ENCODE data around the gene SPSB2.

Gene SPSB2

DNA sequence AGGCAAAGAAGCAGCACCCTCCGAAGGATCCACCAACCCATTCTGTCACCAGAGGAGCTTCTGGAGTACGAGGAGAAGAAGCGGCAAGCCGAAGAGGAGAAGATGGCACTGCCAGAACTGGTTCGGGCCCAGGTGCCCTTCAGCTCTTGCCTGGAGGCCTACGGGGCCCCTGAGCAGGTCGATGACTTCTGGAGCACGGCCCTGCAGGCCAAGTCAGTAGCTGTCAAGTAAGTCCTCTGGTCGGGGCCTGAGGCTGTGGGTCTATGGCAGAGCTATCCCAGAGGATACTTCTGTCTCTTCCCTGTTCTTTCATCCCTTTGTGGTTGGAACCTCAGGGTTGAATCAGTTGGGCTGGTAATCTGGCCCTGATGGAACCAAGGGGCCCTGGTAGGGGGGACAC lies 11.7 kb downstream of the SPSB2 start:
- no peak for TF ChIP-seq POLR2AphosphoS5 (IDR thresholded peaks at IDR 0.05; ENCODE audit: borderline replicate concordance, low read depth, low read length)
- no peak for DNase-seq (ENCODE audit: low read depth, low spot score)
- H3K9ac ChIP-seq (ENCODE audit: insufficient read length): no peak overlapping the region
- H3K36me3 ChIP-seq (ENCODE audit: insufficient read depth, low read length): peaks cover 77% of the 10 kb centered on the region
- no peaks in the 10 kb centered on the region for H3K9me3 ChIP-seq (ENCODE audit: low read depth, low read length)
- H3K27ac ChIP-seq: no peak overlapping the region
- no peak overlapping the region for H3K4me3 ChIP-seq

DNA sequence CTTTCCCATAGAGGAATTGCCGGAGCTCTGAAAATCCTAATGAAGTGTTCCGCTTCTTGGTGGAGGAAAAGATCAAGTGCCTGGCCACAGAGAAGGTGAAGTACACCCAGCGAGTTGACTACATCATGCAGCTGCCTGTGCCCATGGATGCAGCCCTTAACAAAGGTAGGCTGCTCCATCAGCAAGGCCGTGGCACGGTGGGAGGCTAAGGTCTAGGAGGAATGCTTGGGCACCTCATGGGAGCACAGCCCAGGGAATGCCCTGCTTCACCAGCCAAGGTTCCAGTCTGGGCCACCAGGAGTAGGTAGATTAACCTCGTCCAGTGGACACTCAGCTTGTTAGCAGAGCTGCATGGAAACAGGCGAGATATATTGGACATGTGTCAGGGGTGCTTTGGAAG lies 12.2 kb downstream of the SPSB2 start:
- Histone ChIP-seq H3K4me3 (no peak overlapping the region), H3K36me3 (ENCODE audit: insufficient read depth, low read length) (peaks cover 82% of the 10 kb centered on the region), H3K9ac (ENCODE audit: insufficient read length) (no peak overlapping the region), H3K9me3 (ENCODE audit: low read depth, low read length) (no peaks in the 10 kb centered on the region), H3K27ac (no peak overlapping the region)
- no peak for DNase-seq (ENCODE audit: low read depth, low spot score)
- TF ChIP-seq EZH2 (IDR thresholded peaks at IDR 0.05) (no peak), POLR2AphosphoS5 (IDR thresholded peaks at IDR 0.05; ENCODE audit: borderline replicate concordance, low read depth, low read length) (no peak), FOXP2 (optimal IDR thresholded peaks at IDR 0.05; ENCODE audit: control extremely low read depth, extremely low read length, insufficient read depth) (no peak)

- TF ChIP-seq POLR2AphosphoS5 (IDR thresholded peaks at IDR 0.05; ENCODE audit: borderline replicate concordance, low read depth, low read length) (no peak), EZH2 (IDR thresholded peaks at IDR 0.05) (no peak), FOXP2 (optimal IDR thresholded peaks at IDR 0.05; ENCODE audit: control extremely low read depth, extremely low read length, insufficient read depth) (no peak)
- Histone ChIP-seq H3K36me3 (ENCODE audit: insufficient read depth, low read length) (peaks cover 90% of the 10 kb centered on the region), H3K9me3 (ENCODE audit: low read depth, low read length) (no peaks in the 10 kb centered on the region), H3K4me3 (no peak overlapping the region), H3K9ac (ENCODE audit: insufficient read length) (no peak overlapping the region), H3K27ac (no peak overlapping the region)
- DNase-seq (ENCODE audit: low read depth, low spot score): no peak
These were observed 13.0 kb downstream of the SPSB2 start for GRCh38 chr12:6860116-6860515.

DNA sequence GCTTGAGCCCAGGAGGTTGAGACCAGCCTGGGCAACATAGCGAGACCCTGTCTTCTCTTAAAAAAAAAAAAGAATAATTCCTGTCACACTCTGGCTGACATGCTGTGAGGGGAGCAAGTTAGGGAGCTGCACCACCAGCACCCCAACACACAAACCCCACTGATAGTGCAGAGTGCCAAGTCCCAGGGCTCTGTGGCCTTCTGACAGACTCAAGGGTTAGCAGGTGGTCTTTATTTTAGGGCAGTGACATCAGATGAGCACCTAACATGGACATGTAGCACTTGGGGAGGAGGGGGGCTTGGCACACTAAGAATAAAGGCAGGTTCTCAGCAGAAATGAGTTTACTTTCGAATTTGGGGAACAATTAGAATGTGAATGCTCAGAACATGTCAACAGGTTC lies 14.3 kb downstream of the SPSB2 start:
- TF ChIP-seq POLR2AphosphoS5 (IDR thresholded peaks at IDR 0.05; ENCODE audit: borderline replicate concordance, low read depth, low read length): no peak
- TF ChIP-seq FOXP2 (optimal IDR thresholded peaks at IDR 0.05; ENCODE audit: control extremely low read depth, extremely low read length, insufficient read depth): no peak
- TF ChIP-seq EZH2 (IDR thresholded peaks at IDR 0.05): no peak
- no peak for DNase-seq (ENCODE audit: low read depth, low spot score)
- Histone ChIP-seq H3K4me3 (no peak overlapping the region), H3K9me3 (ENCODE audit: low read depth, low read length) (no peaks in the 10 kb centered on the region), H3K27ac (no peak overlapping the region), H3K36me3 (ENCODE audit: insufficient read depth, low read length) (peaks cover 84% of the 10 kb centered on the region), H3K9ac (ENCODE audit: insufficient read length) (no peak overlapping the region)

DNA sequence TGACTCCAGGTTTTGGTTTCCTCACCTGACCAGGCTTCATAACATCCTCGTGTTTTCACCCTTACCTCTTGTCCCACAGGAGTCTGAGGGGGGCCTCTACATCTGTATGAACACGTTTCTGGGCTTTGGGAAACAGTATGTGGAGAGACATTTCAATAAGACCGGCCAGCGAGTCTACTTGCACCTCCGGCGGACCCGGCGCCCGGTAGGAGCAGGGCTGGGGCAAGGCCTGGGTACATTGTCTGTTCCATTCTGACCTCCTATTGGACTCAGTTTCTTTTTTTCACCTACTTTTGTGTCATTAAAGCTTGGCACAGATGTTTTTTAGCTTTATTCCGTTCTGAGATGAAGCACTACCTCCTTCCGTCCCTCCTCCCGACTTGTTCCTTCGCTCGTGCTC lies 17.8 kb downstream of the SPSB2 start:
- Histone ChIP-seq H3K9me3 (ENCODE audit: low read depth, low read length) (no peaks in the 10 kb centered on the region), H3K9ac (ENCODE audit: insufficient read length) (no peak overlapping the region), H3K4me3 (no peak overlapping the region), H3K36me3 (ENCODE audit: insufficient read depth, low read length) (peaks cover 51% of the 10 kb centered on the region), H3K27ac (no peak overlapping the region)
- no peak for DNase-seq (ENCODE audit: low read depth, low spot score)
- TF ChIP-seq EZH2 (IDR thresholded peaks at IDR 0.05): no peak
- no peak for TF ChIP-seq POLR2AphosphoS5 (IDR thresholded peaks at IDR 0.05; ENCODE audit: borderline replicate concordance, low read depth, low read length)
- no peak for TF ChIP-seq FOXP2 (optimal IDR thresholded peaks at IDR 0.05; ENCODE audit: control extremely low read depth, extremely low read length, insufficient read depth)

DNA sequence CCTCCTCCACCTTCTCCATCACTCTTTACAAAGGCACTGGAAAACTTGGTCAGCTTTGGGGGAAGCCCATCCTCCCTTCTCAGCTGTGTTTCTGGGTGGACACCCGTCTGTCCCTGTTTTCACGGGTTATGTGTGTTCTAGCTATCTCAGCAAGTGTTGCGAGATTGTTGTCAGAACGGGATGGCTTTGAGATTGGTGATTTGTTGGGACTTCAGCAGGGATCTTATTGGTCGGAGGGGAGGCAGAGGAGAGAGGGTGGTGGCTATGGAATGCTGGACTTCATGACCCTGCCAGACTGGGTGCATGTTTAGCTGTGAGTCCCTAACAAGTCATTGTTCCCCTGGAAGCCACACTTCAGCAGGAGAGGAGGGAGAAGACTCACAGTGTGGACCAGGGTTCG lies 19.1 kb downstream of the SPSB2 start:
- Histone ChIP-seq H3K9ac (ENCODE audit: insufficient read length) (no peak overlapping the region), H3K36me3 (ENCODE audit: insufficient read depth, low read length) (peaks cover 52% of the 10 kb centered on the region), H3K27ac (no peak overlapping the region), H3K4me3 (no peak overlapping the region), H3K9me3 (ENCODE audit: low read depth, low read length) (no peaks in the 10 kb centered on the region)
- no peak for DNase-seq (ENCODE audit: low read depth, low spot score)
- TF ChIP-seq FOXP2 (optimal IDR thresholded peaks at IDR 0.05; ENCODE audit: control extremely low read depth, extremely low read length, insufficient read depth) (no peak), EZH2 (IDR thresholded peaks at IDR 0.05) (no peak), POLR2AphosphoS5 (IDR thresholded peaks at IDR 0.05; ENCODE audit: borderline replicate concordance, low read depth, low read length) (no peak)

- TF ChIP-seq FOXP2 (optimal IDR thresholded peaks at IDR 0.05; ENCODE audit: control extremely low read depth, extremely low read length, insufficient read depth) (no peak), POLR2AphosphoS5 (IDR thresholded peaks at IDR 0.05; ENCODE audit: borderline replicate concordance, low read depth, low read length) (no peak), EZH2 (IDR thresholded peaks at IDR 0.05) (no peak)
- Histone ChIP-seq H3K27ac (no peak overlapping the region), H3K9ac (ENCODE audit: insufficient read length) (peak overlapping the region; percentile 80), H3K36me3 (ENCODE audit: insufficient read depth, low read length) (peaks cover 52% of the 10 kb centered on the region), H3K9me3 (ENCODE audit: low read depth, low read length) (no peaks in the 10 kb centered on the region), H3K4me3 (peak overlapping the region; percentile 82; the same call in 1 of the 2 replicates)
- no peak for DNase-seq (ENCODE audit: low read depth, low spot score)
These were observed 19.5 kb downstream of the SPSB2 start for GRCh38 chr12:6853626-6854025.

GRCh38 chr12:6852651-6853354 lies 20.3 kb downstream of the SPSB2 start:
- Histone ChIP-seq H3K27ac (no peak overlapping the region; the same call in 1 of the 2 replicates), H3K36me3 (ENCODE audit: insufficient read depth, low read length) (peaks cover 50% of the 10 kb centered on the region), H3K9ac (ENCODE audit: insufficient read length) (peak overlapping the region; percentile 80), H3K9me3 (ENCODE audit: low read depth, low read length) (no peaks in the 10 kb centered on the region), H3K4me3 (peak overlapping the region; percentile 82)
- no peak for TF ChIP-seq EZH2 (IDR thresholded peaks at IDR 0.05)
- TF ChIP-seq POLR2AphosphoS5 (IDR thresholded peaks at IDR 0.05; ENCODE audit: borderline replicate concordance, low read depth, low read length): no peak
- no peak for TF ChIP-seq FOXP2 (optimal IDR thresholded peaks at IDR 0.05; ENCODE audit: control extremely low read depth, extremely low read length, insufficient read depth)
- DNase-seq (ENCODE audit: low read depth, low spot score): no peak
